Activated CD4-positive, alpha-beta T cell treated with anti-CD3 and anti-CD28 coated beads for 36 hours (primary cell): Measurements from ENCODE around the gene GRB10. TPM values are rescaled to one million over a fixed set of nuclear protein-coding genes. Genes with fewer than 3 reads are reported as not detected.
"Not testable (repeated sequence)": the region's sequence is repeated elsewhere in the genome, so short reads cannot be mapped to it uniquely, and the experiment has no call there.

ENCODE experiments used
- ATAC-seq: fragments of 200-7000 bp; cut with Tn5 transposase; one replicate; pipeline ENCODE4 v1.10.0; 2021; ENCODE audit warnings: mild to moderate bottlenecking, moderate library complexity
- CTCF ChIA-PET: fragments of 350-600 bp; sonication (Branson Sonifier 250); formaldehyde crosslinking; loops from one replicate; lab custom pipeline; 2021; ENCODE audit warnings: antibody characterized with exemption; lab: Charles Lee
- POLR2A ChIA-PET: fragments of 350-600 bp; sonication (Branson Sonifier 250); formaldehyde crosslinking; loops from one replicate; lab custom pipeline; 2021; ENCODE audit warnings: antibody characterized with exemption, inconsistent platforms; lab: Charles Lee
- DNase-seq: peaks from one replicate; pipeline ENCODE4 v3.0.0-alpha.2; 2020
- H3K27ac Mint-ChIP-seq: one replicate; pipeline ENCODE4 v1.8.0; 2021; ENCODE audit warnings: mixed read lengths
- H3K27me3 Mint-ChIP-seq: one replicate; pipeline ENCODE4 v1.8.0; 2021; ENCODE audit warnings: mixed read lengths
- H3K36me3 Mint-ChIP-seq: one replicate; pipeline ENCODE4 v1.8.0; 2021; ENCODE audit warnings: low read depth, mixed read lengths
- H3K4me1 Mint-ChIP-seq: one replicate; pipeline ENCODE4 v1.8.0; 2021; ENCODE audit warnings: mixed read lengths
- H3K4me3 Mint-ChIP-seq: one replicate; pipeline ENCODE4 v1.8.0; 2021; ENCODE audit warnings: mild to moderate bottlenecking, moderate library complexity, mixed read lengths
- H3K9me3 Mint-ChIP-seq: one replicate; pipeline ENCODE4 v1.8.0; 2021; ENCODE audit warnings: low read depth, mixed read lengths
- intact Hi-C, 2 experiments: fragments of 100-400 bp; cut with DNase I in 1 of 2; cut with micrococcal nuclease in 1 of 2; formaldehyde crosslinking; loops; one replicate each; pipeline versions ENCODE4 v1.14.2 to v1.15.1; 2022 to 2024; cut with DNase I, micrococcal nuclease
- total RNA-seq, 2 experiments: library from RNA; stranded (reverse); gene quantifications; one replicate each; pipeline ENCODE4 v1.2.3, GENCODE V29; 2021

The GRB10 gene
- total RNA-seq, 2 experiments from 2014 or later: 9.5 to 11.9 TPM

- POLR2A ChIA-PET: no interaction called here
- Mint-ChIP-seq H3K36me3 (no peaks in the 10 kb centered on the region), H3K27me3 (peaks cover 7% of the 10 kb centered on the region), H3K27ac (no peak overlapping the region), H3K9me3 (no peaks in the 10 kb centered on the region), H3K4me1 (peaks cover 16% of the 10 kb centered on the region), H3K4me3 (no peak overlapping the region)
- intact Hi-C loops: no loop called here
- ATAC-seq (no peak), DNase-seq (no peak)
- CTCF ChIA-PET: interaction anchor here (0.6 kb wide), 1 partner anchor 26 kb away, joined by 3 read pairs; no protein-coding TSS in a partner anchor
Measured at GRCh38 chr7:50592940-50593339, 189.8 kb downstream of the GRB10 start.

GRCh38 chr7:50591480-50592438 is 190.9 kb downstream of the GRB10 start:
- no peaks in the 10 kb centered on the region for H3K9me3 Mint-ChIP-seq
- no peak for DNase-seq
- H3K27ac Mint-ChIP-seq: no peak overlapping the region
- ATAC-seq: no peak
- peaks cover 12% of the 10 kb centered on the region for H3K27me3 Mint-ChIP-seq
- CTCF ChIA-PET: no interaction called here
- peaks cover 16% of the 10 kb centered on the region for H3K4me1 Mint-ChIP-seq
- H3K36me3 Mint-ChIP-seq: no peaks in the 10 kb centered on the region
- POLR2A ChIA-PET: no interaction called here
- intact Hi-C loops: no loop called here
- no peak overlapping the region for H3K4me3 Mint-ChIP-seq

DNA sequence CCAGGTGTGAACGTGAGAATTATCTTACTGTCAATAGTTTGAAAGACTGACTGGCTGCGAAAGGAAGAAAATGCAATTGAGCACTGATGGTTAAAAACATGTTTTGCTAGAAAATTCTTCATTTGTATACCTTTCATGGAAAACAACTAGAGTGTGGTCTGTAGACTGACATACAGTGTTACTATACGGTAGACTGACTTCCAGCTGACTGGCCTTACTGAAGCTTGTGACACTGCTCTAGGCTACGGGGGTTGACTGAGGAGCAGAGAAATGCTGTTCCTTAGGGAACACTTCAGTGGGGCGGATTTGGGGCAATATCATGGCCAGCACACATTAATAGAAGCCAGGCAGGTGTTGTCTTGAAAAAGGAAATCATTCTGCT is 191.6 kb downstream of the GRB10 start:
- Mint-ChIP-seq H3K4me3 (no peak overlapping the region), H3K9me3 (no peaks in the 10 kb centered on the region), H3K36me3 (no peaks in the 10 kb centered on the region), H3K4me1 (peaks cover 16% of the 10 kb centered on the region), H3K27ac (no peak overlapping the region), H3K27me3 (peaks cover 12% of the 10 kb centered on the region)
- DNase-seq (no peak), ATAC-seq (no peak)
- ChIA-PET CTCF (interaction anchor here (0.9 kb wide), 1 partner anchor 45 kb away, joined by 4 read pairs; no protein-coding TSS in a partner anchor), POLR2A (no interaction called here)
- intact Hi-C loops: no loop called here

- no peaks in the 10 kb centered on the region for H3K9me3 Mint-ChIP-seq
- ChIA-PET POLR2A (interaction anchor here (0.6 kb wide), 1 partner anchor 100 kb away, joined by 6 read pairs; no protein-coding TSS in a partner anchor), CTCF (interaction anchor here (0.8 to 0.9 kb wide), 2 partner anchors 11 to 45 kb away, joined by 4 read pairs; no protein-coding TSS in a partner anchor)
- H3K27me3 Mint-ChIP-seq: peaks cover 13% of the 10 kb centered on the region
- no peak overlapping the region for H3K4me3 Mint-ChIP-seq
- no peak overlapping the region for H3K27ac Mint-ChIP-seq
- H3K36me3 Mint-ChIP-seq: no peaks in the 10 kb centered on the region
- DNase-seq: no peak
- ATAC-seq: no peak
- intact Hi-C loops: no loop called here
- peaks cover 14% of the 10 kb centered on the region for H3K4me1 Mint-ChIP-seq
Measured at GRCh38 chr7:50590535-50590934, 192.2 kb downstream of the GRB10 start.

DNA sequence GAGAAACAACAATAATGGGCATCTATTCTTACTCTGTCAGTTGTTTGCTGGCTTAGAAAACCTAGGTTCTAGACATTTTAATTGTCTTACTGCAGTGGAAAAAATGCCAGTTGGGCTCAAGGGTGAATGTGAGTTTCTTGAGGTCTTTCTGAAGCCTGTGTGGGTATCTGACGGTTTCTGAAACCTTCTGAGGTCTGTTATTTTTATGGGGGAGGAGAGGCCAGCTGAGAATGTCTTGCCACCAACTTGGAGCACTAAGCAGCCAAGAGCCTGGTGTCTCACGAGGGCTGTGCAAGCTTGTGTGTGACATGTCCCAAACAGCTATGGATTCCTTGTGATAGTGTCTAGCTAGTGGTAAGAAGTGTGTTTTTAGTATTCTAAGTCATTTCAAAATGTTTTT is 193.3 kb downstream of the GRB10 start:
- H3K36me3 Mint-ChIP-seq: no peaks in the 10 kb centered on the region
- ChIA-PET POLR2A (no interaction called here), CTCF (interaction anchor here (0.8 to 2.4 kb wide), 4 partner anchors 9 to 572 kb away, joined by 3 to 6 read pairs (median 4); no protein-coding TSS in a partner anchor)
- H3K9me3 Mint-ChIP-seq: no peaks in the 10 kb centered on the region
- H3K4me3 Mint-ChIP-seq: no peak overlapping the region
- H3K27ac Mint-ChIP-seq: no peak overlapping the region
- DNase-seq (no peak), ATAC-seq (no peak)
- intact Hi-C loops: no loop called here
- H3K27me3 Mint-ChIP-seq: peaks cover 14% of the 10 kb centered on the region
- H3K4me1 Mint-ChIP-seq: peaks cover 3% of the 10 kb centered on the region

- H3K4me1 Mint-ChIP-seq: no peaks in the 10 kb centered on the region
- intact Hi-C loops: no loop called here
- H3K9me3 Mint-ChIP-seq: no peaks in the 10 kb centered on the region
- ChIA-PET CTCF (interaction anchor here (0.8 to 2.4 kb wide), 7 partner anchors 9 to 572 kb away, joined by 3 to 6 read pairs (median 4); no protein-coding TSS in a partner anchor), POLR2A (no interaction called here)
- DNase-seq (peak; percentile 16), ATAC-seq (no peak)
- H3K4me3 Mint-ChIP-seq: no peak overlapping the region
- peaks cover 1% of the 10 kb centered on the region for H3K36me3 Mint-ChIP-seq
- no peak overlapping the region for H3K27ac Mint-ChIP-seq
- peaks cover 14% of the 10 kb centered on the region for H3K27me3 Mint-ChIP-seq
Measured at GRCh38 chr7:50588937-50589336, 193.8 kb downstream of the GRB10 start.

DNA sequence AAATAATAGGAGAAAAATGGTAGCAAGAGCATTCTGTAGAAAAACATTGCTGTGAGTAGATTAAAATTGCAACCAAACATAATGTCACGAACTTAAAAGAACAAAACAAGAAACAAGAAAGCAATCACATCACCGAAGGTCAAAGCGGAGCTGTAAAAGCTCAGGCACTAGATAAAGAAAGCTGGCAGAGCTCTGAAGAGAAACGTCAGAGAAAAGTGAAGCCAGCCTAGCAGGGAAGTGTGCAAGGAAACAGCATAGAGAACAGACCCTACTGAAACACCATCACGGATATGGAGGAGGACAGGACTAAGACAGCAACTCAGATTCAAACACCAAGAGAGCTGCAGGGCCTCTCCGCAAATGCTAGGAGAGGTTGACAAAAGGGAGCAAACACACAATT is 195.0 kb downstream of the GRB10 start:
- Mint-ChIP-seq H3K27me3 (peaks cover 11% of the 10 kb centered on the region), H3K4me3 (no peak overlapping the region), H3K27ac (no peak overlapping the region), H3K9me3 (peaks cover 7% of the 10 kb centered on the region), H3K4me1 (no peaks in the 10 kb centered on the region), H3K36me3 (peaks cover 5% of the 10 kb centered on the region)
- POLR2A ChIA-PET: no interaction called here
- ATAC-seq (no peak), DNase-seq (no peak)
- CTCF ChIA-PET: interaction anchor here (1.4 to 2.4 kb wide), 4 partner anchors 10 to 119 kb away, joined by 3 to 6 read pairs (median 4); no protein-coding TSS in a partner anchor
- intact Hi-C loops: no loop called here

GRCh38 chr7:50584793-50585408 is 197.8 kb downstream of the GRB10 start:
- peaks cover 14% of the 10 kb centered on the region for H3K27me3 Mint-ChIP-seq
- intact Hi-C loops: no loop called here
- POLR2A ChIA-PET: no interaction called here
- CTCF ChIA-PET: no interaction called here
- no peak overlapping the region for H3K27ac Mint-ChIP-seq
- H3K4me1 Mint-ChIP-seq: no peaks in the 10 kb centered on the region
- peaks cover 5% of the 10 kb centered on the region for H3K36me3 Mint-ChIP-seq
- ATAC-seq (no peak), DNase-seq (no peak)
- H3K4me3 Mint-ChIP-seq: no peak overlapping the region
- peaks cover 7% of the 10 kb centered on the region for H3K9me3 Mint-ChIP-seq

GRCh38 chr7:50584386-50584785 is 198.3 kb downstream of the GRB10 start:
- Mint-ChIP-seq H3K27me3 (peaks cover 14% of the 10 kb centered on the region), H3K9me3 (peaks cover 7% of the 10 kb centered on the region), H3K4me1 (no peaks in the 10 kb centered on the region), H3K36me3 (peaks cover 5% of the 10 kb centered on the region), H3K27ac (no peak overlapping the region), H3K4me3 (no peak overlapping the region)
- ChIA-PET POLR2A (no interaction called here), CTCF (no interaction called here)
- ATAC-seq: no peak
- DNase-seq: no peak
- intact Hi-C loops: no loop called here

DNA sequence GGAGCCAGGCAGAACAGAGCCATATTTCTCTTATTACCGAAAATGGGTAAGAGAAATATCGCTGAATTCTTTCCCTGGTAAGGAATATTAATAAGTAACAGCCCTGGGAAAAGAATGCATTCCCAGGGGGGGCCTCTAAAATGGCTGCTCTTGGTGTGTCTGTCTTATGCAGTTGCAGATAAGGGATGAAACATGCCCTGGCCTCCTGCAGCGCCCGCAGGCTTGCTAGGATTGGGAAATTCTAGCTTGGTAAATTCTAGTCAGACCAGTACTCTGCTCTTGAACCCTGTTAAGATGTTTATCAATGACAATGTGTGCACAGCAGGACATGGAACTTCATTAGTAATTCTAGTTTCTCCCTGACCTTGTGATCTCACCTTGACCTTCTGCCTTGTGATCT is 199.4 kb downstream of the GRB10 start:
- CTCF ChIA-PET, H3K9me3 Mint-ChIP-seq, H3K4me3 Mint-ChIP-seq, intact Hi-C loops, POLR2A ChIA-PET, H3K27ac Mint-ChIP-seq, H3K4me1 Mint-ChIP-seq, ATAC-seq, DNase-seq, H3K36me3 Mint-ChIP-seq: not testable (repeated sequence)
- H3K27me3 Mint-ChIP-seq: peaks cover 16% of the 10 kb centered on the region

DNA sequence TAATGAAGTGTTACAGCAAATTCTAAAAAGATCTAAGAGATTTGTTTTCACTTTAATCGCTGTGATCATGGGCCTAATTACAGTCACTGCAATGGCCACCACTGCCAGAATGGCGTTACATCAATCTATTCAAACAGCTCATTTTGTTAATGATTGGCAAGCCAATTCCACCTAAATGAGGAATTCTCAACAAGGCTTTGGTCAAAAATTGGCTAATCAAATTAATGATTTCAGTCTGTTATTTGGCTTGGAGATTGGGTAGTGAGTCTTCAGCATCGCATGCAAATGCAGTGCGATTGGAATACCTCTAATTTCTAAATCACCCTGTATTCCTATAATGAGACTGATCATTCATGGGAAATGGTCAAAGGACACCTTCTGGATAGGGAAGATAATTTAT is 200.4 kb downstream of the GRB10 start:
- intact Hi-C loops, H3K27ac Mint-ChIP-seq, H3K27me3 Mint-ChIP-seq, POLR2A ChIA-PET, ATAC-seq, H3K4me1 Mint-ChIP-seq, H3K4me3 Mint-ChIP-seq, DNase-seq, H3K36me3 Mint-ChIP-seq: not testable (repeated sequence)
- H3K9me3 Mint-ChIP-seq: peaks cover 14% of the 10 kb centered on the region
- CTCF ChIA-PET: interaction anchor here (0.6 kb wide), 1 partner anchor 131 kb away, joined by 3 read pairs; no protein-coding TSS in a partner anchor
